Fibroblast of villous mesenchyme (primary cell): Measurements from ENCODE around the gene CCDC192. TPM values are rescaled to one million over a fixed set of nuclear protein-coding genes. Genes with fewer than 3 reads are reported as not detected.

Experiments used
- DNase-seq: peaks from one replicate; pipeline ENCODE4 v3.0.0-alpha.2; 2010; ENCODE audit warnings: low read depth
- H3K4me3 ChIP-seq: 2 replicates; pipeline ENCODE4 v1.5.1; 2011; ENCODE audit warnings: low read depth, mild to moderate bottlenecking, low read length
- CTCF ChIP-seq: IDR thresholded peaks from 2 replicates; pipeline ENCODE4 v1.5.1; 2012; ENCODE audit warnings: low read depth, mild to moderate bottlenecking, low read length; ENCODE audit not compliant: insufficient read depth
- total RNA-seq: library from RNA; depleted of rRNA; stranded (reverse); fragments of >200 nt; gene quantifications from 2 replicates; pipeline ENCODE4 v1.2.3, GENCODE V29; 2012

Gene CCDC192
- total RNA-seq, 1 donor: not detected

DNA sequence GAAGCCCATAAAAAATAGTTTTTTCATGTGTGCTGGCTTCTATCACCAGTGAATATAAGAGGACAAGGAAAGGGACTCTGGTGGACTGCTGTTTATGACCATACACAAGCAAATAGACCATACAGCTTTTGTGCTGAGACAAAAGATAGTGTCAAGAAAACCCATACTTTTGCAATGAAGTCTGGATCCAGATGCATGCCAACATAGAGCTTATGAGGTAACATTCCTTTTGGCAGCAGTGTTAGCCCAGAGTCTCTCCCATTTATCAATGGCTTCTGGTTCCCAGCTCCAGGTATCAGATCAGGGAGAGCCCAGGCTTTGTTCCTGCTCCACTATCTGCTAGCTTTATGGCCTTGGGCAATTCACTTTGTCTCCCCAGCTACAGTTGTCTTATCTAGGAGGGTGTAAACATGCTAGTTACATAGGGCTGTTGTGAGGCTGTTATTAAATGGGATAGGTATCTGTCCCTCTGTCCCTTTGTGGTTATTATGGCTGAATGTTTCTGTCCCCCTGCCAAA lies 55.6 kb downstream of the CCDC192 start:
- no peak overlapping the region for H3K4me3 ChIP-seq
- no peak for TF ChIP-seq CTCF
- DNase-seq: no peak

DNA sequence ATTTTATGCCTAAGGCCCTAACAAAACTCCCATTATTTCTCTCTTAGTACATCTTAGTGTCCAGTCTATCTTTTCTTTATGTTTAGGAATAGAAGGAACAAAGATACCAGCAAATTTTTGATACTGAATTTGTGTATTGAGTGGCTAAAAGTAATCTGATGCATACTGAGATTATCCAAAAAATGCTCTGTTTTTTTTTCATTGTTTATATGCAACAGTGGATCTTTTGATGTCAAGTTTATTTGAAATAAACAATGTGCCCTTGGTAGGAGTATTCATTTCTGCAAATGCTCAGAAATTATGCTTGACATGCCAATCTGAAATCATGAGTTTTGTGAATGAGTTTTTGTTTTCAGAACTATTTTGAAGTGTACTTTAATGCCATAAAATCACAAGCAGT lies 58.7 kb downstream of the CCDC192 start:
- DNase-seq: no peak
- TF ChIP-seq CTCF: no peak

DNA sequence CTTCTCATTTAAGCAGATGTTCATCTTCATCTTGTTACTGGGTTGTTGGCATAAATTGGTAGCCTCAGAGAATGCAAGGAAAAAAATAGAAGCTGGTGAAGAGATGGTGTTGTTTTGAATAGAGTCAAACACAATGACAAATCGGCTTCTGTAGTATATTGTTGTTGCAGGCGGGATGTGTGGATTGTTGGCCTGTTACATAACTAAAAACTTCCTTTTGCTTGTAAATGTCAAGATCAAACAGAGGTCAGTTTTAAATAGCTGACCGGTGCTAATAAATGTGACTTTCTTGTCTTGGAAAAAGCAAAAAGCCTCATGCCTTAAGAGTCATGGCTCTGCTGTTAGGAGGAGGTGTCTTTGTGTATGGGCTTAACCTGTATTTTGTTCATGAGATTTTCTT lies 59.2 kb downstream of the CCDC192 start:
- peak; percentile 37 for DNase-seq
- H3K4me3 ChIP-seq: no peak overlapping the region
- TF ChIP-seq CTCF: no peak

More for the DNA sequence above, 58.7 kb downstream of the CCDC192 start:
- no peak overlapping the region for H3K4me3 ChIP-seq

DNA sequence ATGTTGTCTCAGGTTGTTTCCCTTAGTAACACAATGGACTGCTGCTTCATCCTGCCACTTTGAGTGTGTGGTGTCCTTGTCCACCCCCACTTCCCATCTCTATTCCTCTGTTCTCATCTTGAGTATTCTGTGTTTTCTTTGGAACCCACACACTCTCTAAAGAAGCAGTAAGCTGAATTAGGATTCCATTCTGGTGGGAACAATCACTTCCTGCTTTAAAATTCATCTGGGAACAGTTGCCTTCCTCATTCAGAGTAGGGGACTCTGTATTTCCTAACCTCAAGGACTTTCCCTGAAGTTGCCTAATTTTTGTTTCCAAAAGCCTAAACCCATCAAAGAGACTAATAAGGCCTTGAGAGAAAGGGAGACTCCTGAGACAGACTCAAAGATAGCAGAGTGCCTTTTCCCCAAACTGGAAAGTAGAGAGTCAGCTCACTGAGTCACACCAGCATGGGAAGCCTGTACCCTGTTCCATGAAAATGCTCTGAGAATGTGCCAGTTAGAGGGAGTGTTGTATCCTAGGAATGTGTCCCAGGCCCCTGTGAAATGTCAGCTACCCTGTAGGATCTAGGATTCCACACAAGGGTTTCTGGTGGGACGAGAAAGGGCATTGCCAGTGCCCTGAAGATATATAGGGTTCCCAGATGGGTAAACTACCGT lies 63.6 kb downstream of the CCDC192 start:
- no peak for TF ChIP-seq CTCF
- no peak for DNase-seq
- H3K4me3 ChIP-seq: no peak overlapping the region

- TF ChIP-seq CTCF: no peak
These were observed 66.2 kb downstream of the CCDC192 start for GRCh38 chr5:127769386-127769785.

GRCh38 chr5:127770272-127770671 lies 67.1 kb downstream of the CCDC192 start:
- no peak for TF ChIP-seq CTCF
- DNase-seq: no peak
- H3K4me3 ChIP-seq: no peak overlapping the region

More at GRCh38 chr5:127769386-127769785, 66.2 kb downstream of the CCDC192 start:
- DNase-seq: no peak
- H3K4me3 ChIP-seq: no peak overlapping the region

DNA sequence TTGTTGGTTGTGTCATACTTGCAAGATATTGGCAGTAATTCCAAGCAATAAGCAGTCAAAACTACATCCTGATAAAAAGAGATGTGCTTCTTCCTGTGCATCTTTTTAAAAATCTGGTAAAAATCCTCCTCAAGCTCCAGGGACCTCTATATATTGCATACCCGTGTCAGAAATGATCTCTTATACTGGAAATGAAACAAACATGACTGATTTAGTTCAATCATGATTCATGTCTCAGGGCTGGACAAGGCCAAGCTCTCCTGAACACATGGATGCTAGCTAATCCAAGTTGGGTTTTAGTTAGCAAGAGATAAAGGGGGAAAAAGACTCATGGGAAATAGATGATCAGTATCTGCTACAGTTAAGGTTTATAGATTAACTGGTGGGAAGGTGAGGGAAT lies 69.3 kb downstream of the CCDC192 start:
- TF ChIP-seq CTCF: no peak
- no peak for DNase-seq
- no peak overlapping the region for H3K4me3 ChIP-seq
